AG09309 (cell line): ENCODE results near the gene TTLL13.

Source experiments
- DNase-seq: peaks from one replicate; pipeline ENCODE4 v3.0.0-alpha.2; 2010; ENCODE audit warnings: low read depth
- H3K4me3 ChIP-seq: 2 replicates; pipeline ENCODE4 v1.5.1; 2011; ENCODE audit warnings: mild to moderate bottlenecking, low read depth, low read length, moderate library complexity; ENCODE audit not compliant: control insufficient read depth
- CTCF ChIP-seq: IDR thresholded peaks from 2 replicates; pipeline ENCODE4 v1.5.1; 2011; ENCODE audit warnings: mild to moderate bottlenecking, low read depth, low read length, inconsistent platforms; ENCODE audit not compliant: insufficient read depth, control insufficient read depth; ENCODE audit errors: missing control alignments

The TTLL13 gene

GRCh38 chr15:90305932-90306331 lies 56.6 kb downstream of the TTLL13 start:
- DNase-seq: no peak
- TF ChIP-seq CTCF: no peak
- no peak overlapping the region for H3K4me3 ChIP-seq

GRCh38 chr15:90306560-90306959 lies 57.2 kb downstream of the TTLL13 start:
- DNase-seq: no peak
- TF ChIP-seq CTCF: no peak

GRCh38 chr15:90307661-90308060 lies 58.3 kb downstream of the TTLL13 start:
- no peak overlapping the region for H3K4me3 ChIP-seq
- DNase-seq: no peak
- no peak for TF ChIP-seq CTCF

More at GRCh38 chr15:90306560-90306959, 57.2 kb downstream of the TTLL13 start:
- H3K4me3 ChIP-seq: no peak overlapping the region

- no peak for TF ChIP-seq CTCF
- DNase-seq: no peak
- H3K4me3 ChIP-seq: no peak overlapping the region
These were observed 59.7 kb downstream of the TTLL13 start for GRCh38 chr15:90309020-90309419.
